Measurements from ENCODE around the gene FKBP9. TPM values are rescaled to one million over a fixed set of nuclear protein-coding genes. Genes with fewer than 3 reads are reported as not detected.
"Not testable (repeated sequence)": the region's sequence is repeated elsewhere in the genome, so short reads cannot be mapped to it uniquely, and the experiment has no call there.

The FKBP9 gene
- total and polyA plus RNA-seq, 2 of the 4 experiments (the other 2 are of a cell fraction), result 126 to 191 TPM

DNA sequence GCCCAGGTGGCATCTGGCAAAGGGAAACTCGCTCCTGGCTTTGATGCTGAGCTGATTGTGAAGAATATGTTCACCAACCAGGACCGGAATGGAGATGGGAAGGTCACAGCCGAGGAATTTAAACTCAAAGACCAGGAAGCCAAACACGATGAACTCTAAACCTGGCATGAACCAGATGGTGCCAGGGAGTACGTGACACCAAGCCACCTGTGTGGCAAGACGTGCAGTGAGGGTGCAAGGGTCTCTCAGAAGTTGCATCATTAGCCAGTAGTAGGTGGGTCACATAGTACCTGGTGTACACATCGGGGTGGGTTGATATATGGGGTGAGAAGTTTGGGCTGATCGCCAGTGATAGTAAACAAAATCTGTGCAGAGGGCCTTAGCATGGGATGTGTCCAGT, 48.0 kb downstream of the FKBP9 start:
- not testable (repeated sequence) for H2AK5ac ChIP-seq (ENCODE audit: low read depth, low read length); H3K4me3 ChIP-seq (ENCODE audit: insufficient read depth, low read depth, low read length)

DNA sequence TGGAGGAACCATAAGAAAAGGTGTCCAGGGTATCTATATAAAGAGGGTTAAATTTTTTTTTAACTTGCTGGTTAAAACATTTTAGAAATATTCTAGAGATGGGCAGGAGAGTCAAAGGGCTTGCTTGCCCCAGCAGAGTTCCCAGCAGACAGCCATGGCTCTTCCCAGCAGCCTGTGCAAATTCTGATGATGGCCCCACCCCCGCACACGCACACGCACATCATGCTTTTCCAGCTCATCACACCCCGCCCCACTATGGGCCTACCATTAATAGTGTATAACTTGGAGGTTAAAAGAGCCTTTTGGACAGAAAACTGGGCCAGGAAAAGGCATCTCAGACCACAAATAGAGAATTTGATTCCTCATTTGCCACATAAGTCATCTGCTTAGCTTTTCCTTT, 48.5 kb downstream of the FKBP9 start:
- H3K79me1 ChIP-seq (ENCODE audit: low read depth in 1 of 2, low read length in 2 of 2); H4K91ac ChIP-seq (ENCODE audit: insufficient read depth, low read depth, low read length); H3K4me2 ChIP-seq (ENCODE audit: low read depth, low read length); H2BK15ac ChIP-seq (ENCODE audit: low read depth, low read length); H3K27ac ChIP-seq (ENCODE audit: insufficient read depth, low read length); H3K9me3 ChIP-seq (ENCODE audit: control insufficient read depth, insufficient read depth, low read length); H4K5ac ChIP-seq (ENCODE audit: low read depth, low read length); H3K4me1 ChIP-seq (ENCODE audit: control insufficient read depth, insufficient read depth, low read length); H3K9me1 ChIP-seq (ENCODE audit: insufficient read depth, low read length); H3K18ac ChIP-seq (ENCODE audit: low read depth, low read length); H2BK5ac ChIP-seq (ENCODE audit: low read depth, low read length, poor library complexity, severe bottlenecking); DNase-seq; H2BK120ac ChIP-seq (ENCODE audit: low read depth, low read length); H2AFZ ChIP-seq (replicated peaks; ENCODE audit: low read length, poor library complexity); H4K20me1 ChIP-seq (ENCODE audit: insufficient read depth, low read length); POLR2A ChIA-PET (ENCODE audit: unreplicated experiment); ATAC-seq (ENCODE audit: low read depth); H2AK5ac ChIP-seq (ENCODE audit: low read depth, low read length); H3K9ac ChIP-seq (ENCODE audit: low read depth, low read length); H3K56ac ChIP-seq (ENCODE audit: extremely low read depth, insufficient read depth, low read length); dilution Hi-C loops (cut with HindIII; ENCODE audit: low sequenced_read_pairs, unreplicated experiment); H4K8ac ChIP-seq (ENCODE audit: low read depth in 2 of 2, low read length in 2 of 2); in situ Hi-C loops (cut with MboI; ENCODE audit: low sequenced_read_pairs); H3K14ac ChIP-seq (replicated peaks; ENCODE audit: low read depth, low read length); H3K23ac ChIP-seq (ENCODE audit: low read depth, low read length); CTCF ChIA-PET; H2BK20ac ChIP-seq (ENCODE audit: low read depth, low read length); H3K4me3 ChIP-seq (ENCODE audit: insufficient read depth, low read depth, low read length); H3K4ac ChIP-seq (ENCODE audit: low read depth, low read length); H3K27me3 ChIP-seq (ENCODE audit: control insufficient read depth, insufficient read depth, low read length); H2AK9ac ChIP-seq (replicated peaks; ENCODE audit: low read depth, low read length, poor library complexity); intact Hi-C loops (cut with micrococcal nuclease): not testable (repeated sequence)
- H3K36me3 ChIP-seq (ENCODE audit: control insufficient read depth, insufficient read depth, low read length), result peaks cover 21% of the 10 kb centered on the region
- BruUV-seq (replicated peaks), result TSS peak; percentile 92
- no CpG with 5 or more reads among the region's 4 CpGs for WGBS, 2 experiments (ENCODE audit: extremely low coverage in 2 of 2, insufficient read length in 1 of 2)

More for the DNA sequence above, 48.0 kb downstream of the FKBP9 start:
- H3K79me1 ChIP-seq (ENCODE audit: low read depth in 1 of 2, low read length in 2 of 2); H3K56ac ChIP-seq (ENCODE audit: extremely low read depth, insufficient read depth, low read length); H2BK5ac ChIP-seq (ENCODE audit: low read depth, low read length, poor library complexity, severe bottlenecking); H2BK20ac ChIP-seq (ENCODE audit: low read depth, low read length); H3K27me3 ChIP-seq (ENCODE audit: control insufficient read depth, insufficient read depth, low read length); H3K4me2 ChIP-seq (ENCODE audit: low read depth, low read length); H3K14ac ChIP-seq (replicated peaks; ENCODE audit: low read depth, low read length); H2AFZ ChIP-seq (replicated peaks; ENCODE audit: low read length, poor library complexity); H3K9me3 ChIP-seq (ENCODE audit: control insufficient read depth, insufficient read depth, low read length); dilution Hi-C loops (cut with HindIII; ENCODE audit: low sequenced_read_pairs, unreplicated experiment); CTCF ChIA-PET; H2BK15ac ChIP-seq (ENCODE audit: low read depth, low read length); H4K91ac ChIP-seq (ENCODE audit: insufficient read depth, low read depth, low read length); ATAC-seq (ENCODE audit: low read depth); H3K27ac ChIP-seq (ENCODE audit: insufficient read depth, low read length); H3K9ac ChIP-seq (ENCODE audit: low read depth, low read length); H3K9me1 ChIP-seq (ENCODE audit: insufficient read depth, low read length); H4K5ac ChIP-seq (ENCODE audit: low read depth, low read length); H3K4me1 ChIP-seq (ENCODE audit: control insufficient read depth, insufficient read depth, low read length); H3K4ac ChIP-seq (ENCODE audit: low read depth, low read length); H3K18ac ChIP-seq (ENCODE audit: low read depth, low read length); H3K23ac ChIP-seq (ENCODE audit: low read depth, low read length); in situ Hi-C loops (cut with MboI; ENCODE audit: low sequenced_read_pairs); H4K8ac ChIP-seq (ENCODE audit: low read depth in 2 of 2, low read length in 2 of 2); BruUV-seq (replicated peaks); DNase-seq; H2AK9ac ChIP-seq (replicated peaks; ENCODE audit: low read depth, low read length, poor library complexity); intact Hi-C loops (cut with micrococcal nuclease); POLR2A ChIA-PET (ENCODE audit: unreplicated experiment); H2BK120ac ChIP-seq (ENCODE audit: low read depth, low read length); H4K20me1 ChIP-seq (ENCODE audit: insufficient read depth, low read length): not testable (repeated sequence)
- 85% methylated on average over 4 of the region's 8 CpGs; no CpG with 5 or more reads in 1 of the 2 experiments for WGBS, 2 experiments (ENCODE audit: extremely low coverage in 2 of 2, insufficient read length in 1 of 2)
- peaks cover 21% of the 10 kb centered on the region for H3K36me3 ChIP-seq (ENCODE audit: control insufficient read depth, insufficient read depth, low read length)
